GM18517 (cell line): ENCODE data around the gene PTPRF.
A peak's percentile ranks its signal among the peaks of the same experiment; 100 is the strongest.

Experiments used
- ATAC-seq: cut with Tn5 transposase; IDR thresholded peaks from one replicate; pipeline ENCODE4 v1.9.1; 2021; ENCODE audit warnings: mild to moderate bottlenecking, moderate library complexity; ENCODE audit not compliant: unreplicated experiment

Gene PTPRF

DNA sequence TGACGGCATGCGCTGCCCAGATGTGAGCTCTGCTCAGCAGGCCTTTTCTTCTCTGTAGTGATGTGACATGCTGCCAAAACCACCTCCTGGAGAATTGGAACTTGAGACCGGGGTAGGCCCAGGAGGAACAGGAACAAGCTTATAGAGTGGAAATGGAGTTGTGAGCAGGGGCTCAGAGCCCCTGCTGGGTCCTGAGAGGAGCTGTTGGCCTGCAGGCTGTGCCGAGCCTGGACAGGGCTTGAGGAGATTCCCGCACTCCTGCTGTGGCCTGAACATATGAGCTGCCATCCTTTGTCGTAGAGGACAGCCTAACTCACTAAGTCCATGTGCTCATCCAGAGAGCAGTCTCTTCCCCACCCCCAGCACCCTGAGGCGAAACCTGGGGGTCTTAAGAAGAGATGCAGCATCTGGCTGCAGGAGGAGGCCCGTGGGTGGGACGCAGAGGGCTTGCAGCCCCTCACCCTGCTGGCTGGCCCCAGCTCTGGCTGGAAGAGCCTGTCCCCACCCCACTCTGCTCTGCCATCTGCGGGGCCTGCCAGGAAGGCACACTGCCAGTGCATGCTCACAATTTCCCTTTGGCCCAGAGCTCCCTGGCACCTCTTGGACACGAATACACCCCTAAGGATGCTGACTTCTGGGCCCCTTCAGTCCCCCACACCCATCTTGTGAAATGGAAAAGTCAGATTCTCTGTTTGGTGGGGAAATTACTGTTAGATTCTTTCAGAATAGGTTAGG is 42.5 kb downstream of the PTPRF start:
- ATAC-seq: no peak

DNA sequence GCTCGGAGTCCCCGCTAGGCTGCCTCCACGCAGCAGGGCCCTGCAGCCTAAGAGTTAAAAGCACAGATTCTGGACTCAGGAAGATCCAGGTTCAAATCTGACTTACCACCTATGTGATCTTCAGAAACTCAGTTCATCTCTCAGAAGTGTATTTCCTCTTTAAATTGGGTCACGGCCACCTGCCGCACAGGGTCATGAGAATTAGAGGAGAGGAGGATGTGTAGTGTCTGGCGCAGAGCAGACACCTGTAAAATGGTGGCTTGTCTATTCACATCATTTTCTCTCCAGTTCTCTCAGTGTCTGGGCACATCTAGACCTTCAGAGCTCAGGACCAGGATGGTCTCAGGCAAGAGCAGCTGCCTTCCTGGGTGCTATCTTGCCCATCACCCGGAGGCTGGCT is 45.8 kb downstream of the PTPRF start:
- ATAC-seq: no peak

DNA sequence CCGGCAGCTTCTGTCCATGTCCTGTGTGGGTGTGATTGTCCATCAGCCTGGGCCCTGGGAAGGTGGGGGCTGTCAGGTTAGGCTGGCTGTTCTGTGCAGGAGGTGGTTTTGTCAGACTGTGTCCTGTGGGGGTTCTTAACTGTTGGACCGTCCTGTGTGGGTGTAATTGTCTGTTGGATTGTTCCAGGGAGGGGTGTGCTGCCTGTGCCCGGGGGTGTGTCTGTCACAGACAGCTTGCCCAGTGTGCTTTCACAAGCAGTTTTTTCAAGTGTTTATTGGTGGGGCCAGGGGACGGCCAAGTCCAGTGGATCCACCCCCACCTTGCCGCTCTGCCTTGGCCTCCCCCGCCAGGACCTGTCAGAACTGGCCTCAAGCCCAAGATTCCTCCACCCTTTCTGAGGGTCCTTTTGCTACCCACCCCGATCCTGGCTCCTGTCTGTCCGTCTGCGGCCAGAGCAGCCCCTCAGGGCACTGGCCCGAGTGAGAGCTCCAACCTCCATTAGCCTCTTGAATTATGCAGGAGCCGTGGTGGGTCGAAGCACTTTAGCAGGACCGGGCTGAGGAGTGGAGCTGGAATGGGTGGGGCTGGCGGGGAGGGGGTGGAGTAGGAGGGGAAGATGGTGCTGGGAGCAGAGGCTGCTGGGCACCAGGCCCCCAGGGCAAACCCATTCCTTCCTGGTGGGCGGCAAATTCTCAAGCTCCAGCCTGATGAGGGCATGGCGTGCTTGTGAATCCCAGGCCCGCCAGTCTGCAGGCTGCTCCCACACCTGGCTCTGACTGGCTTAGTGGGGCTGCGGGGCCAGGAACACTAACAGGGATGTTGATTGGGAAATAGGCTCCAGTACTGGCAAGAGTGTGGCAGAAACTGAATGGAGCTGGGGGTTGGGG is 47.2 kb downstream of the PTPRF start:
- ATAC-seq: no peak

DNA sequence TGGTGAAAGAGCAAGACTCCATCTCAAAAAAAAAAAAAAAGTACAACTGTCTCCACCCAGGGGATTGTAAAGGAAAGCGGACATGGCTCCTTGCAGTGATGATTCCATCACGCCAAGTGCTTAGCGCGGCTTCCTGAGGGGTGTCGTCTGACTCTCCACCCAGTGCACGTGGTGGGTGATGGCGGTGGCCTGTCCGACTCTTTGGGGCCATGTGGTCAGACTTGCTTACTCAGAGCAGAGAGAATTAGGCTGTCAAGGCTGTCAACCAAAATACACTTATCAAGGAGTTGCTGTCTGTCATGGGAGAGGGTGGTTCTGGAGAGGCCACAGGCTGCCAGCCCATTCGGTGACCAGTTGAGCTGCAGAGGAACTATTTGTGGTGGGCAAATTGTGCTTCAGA is 49.4 kb downstream of the PTPRF start:
- ATAC-seq: no peak

DNA sequence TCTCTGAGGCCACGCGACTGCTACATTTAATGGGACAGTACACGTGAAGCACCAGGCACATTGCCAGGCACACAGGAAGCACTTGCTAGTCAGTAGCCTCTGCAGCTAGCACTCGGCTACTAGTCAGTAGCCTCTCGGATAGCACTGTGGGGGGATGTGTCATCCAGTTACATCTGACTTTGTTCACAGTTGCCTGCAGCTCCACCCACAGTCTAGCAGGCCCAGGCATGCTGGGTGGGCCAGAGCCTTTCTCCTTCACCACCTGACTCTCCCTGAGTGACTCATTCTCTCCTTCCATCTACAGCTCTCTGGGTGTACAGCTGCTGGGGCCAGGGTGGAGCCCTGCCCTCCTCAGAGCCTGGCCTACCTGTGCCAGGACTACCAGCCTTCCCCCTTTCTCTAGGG is 51.5 kb downstream of the PTPRF start:
- peak; percentile 56 for ATAC-seq

DNA sequence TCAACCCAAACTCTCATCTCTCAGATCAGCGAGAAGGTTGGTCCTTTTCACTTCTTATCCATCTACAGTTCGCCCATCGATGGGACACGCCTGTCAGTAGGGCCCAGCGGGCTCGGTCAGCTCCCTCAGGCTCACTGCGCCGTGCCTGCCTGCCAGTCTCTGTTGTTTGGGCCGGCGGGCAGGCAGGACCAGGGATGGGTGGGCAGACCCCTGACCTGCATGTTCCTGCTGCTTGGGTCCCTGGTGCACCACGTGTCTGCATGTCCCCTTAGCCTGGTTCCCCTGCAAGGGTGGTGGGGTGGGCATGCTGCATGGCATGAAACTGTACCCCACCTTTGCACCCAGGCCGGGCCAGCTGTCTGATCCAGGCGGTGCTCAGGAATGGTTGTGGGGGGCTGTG is 52.4 kb downstream of the PTPRF start:
- no peak for ATAC-seq

DNA sequence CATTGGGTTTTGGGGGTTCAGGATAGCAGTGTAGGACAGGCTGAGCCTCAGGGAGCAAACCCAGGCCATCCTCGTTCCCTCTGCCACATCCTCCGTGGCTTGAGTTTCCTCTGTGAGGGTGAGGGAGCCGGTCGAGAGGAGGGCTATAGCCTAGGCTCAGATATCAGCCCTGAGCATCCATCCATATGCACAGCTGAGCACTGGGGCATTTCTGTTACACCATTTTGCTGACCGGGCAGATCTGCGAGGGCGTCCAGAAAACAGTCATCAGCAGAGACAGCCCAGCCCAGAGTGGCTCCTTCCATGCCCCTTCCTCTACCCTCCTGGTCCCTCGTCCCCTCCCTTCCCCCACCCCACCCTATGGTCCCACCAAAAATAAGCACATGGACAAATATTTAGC is 53.5 kb downstream of the PTPRF start:
- ATAC-seq: no peak

DNA sequence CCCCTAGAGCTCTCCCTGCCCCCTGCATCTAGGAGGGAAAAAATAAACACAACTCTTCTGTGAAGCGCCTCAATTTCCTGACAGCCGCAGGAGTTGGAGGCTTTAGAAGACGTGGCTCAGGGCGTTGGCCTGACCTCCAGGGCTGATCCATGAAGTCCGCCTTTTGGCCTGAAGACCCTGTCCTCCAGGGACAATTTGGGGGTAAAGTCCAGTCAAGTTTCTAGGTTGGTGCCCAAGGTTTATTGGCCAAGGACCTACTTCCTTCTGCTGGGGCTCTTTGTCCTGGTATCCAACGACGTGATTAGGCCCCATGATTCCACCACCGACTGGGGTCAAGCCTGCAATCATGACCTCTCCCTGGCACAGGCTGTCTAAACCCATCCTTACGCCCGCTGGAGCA is 54.9 kb downstream of the PTPRF start:
- ATAC-seq: no peak

DNA sequence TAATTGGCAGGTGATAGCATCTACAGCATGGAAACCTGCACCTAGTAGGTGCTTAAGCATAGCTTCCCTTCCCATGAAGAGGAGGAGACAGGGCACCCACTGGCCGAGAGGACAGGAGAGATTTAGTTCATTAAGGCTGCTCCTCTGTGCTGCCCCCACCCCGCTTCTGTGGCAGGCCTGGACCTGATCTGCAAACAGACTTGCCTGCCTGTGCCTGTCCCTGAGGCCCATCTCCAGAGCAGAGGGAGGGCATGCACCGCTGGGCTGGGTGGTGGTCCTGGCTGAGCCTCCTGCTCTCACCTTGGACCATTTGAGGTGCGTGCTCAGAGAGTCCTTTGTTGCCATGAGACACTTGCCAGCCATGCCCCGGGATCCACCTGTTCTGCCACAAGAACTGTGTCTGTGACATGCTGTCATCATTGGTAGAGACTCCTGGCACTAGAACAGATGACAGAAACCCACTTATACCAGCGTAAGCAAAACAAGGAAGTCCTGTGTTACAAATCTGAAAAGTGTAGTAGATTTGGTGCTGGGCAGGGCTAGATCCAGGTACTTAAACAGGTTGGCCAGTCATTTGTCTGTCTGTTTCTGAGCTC is 55.6 kb downstream of the PTPRF start:
- no peak for ATAC-seq

DNA sequence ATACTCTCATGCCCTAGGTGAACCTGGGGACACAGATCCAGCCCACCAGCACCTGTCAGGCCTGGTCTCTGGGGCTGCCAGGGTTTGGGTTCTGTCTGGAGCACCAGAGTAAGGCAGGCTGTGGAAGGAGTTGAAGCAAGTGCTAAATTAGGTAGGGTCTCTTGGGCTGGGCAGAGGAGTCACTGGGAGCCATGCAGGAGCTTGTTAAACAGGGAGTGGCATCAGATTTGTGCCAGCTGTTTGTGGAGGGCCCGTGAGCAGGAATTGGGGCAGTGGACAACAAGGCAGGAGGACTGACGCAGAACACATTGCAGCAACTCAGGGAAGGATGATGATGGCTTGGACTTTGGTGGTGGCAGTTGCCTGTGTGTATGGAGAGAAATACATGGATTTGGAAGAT is 56.3 kb downstream of the PTPRF start:
- ATAC-seq: no peak

DNA sequence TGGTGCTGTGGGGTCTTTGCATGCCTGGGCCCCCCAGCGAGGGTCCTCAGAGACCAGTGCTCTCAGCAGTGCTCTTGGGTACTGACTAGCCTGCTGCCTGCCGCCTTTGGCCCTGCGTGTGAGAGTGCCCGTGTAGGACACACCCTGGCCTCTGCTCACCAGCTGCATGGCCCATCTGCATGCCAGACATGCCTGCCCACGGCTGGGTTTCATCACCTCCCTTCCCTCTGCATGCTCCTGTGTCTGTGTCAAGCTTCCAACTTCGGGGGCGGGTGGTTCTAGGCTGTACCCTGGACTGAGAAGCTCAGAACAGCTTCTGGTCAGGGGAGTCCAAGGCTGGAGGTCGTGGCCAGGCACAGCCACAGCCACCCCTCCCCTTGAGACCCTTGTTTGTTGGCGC is 56.9 kb downstream of the PTPRF start:
- ATAC-seq: no peak

DNA sequence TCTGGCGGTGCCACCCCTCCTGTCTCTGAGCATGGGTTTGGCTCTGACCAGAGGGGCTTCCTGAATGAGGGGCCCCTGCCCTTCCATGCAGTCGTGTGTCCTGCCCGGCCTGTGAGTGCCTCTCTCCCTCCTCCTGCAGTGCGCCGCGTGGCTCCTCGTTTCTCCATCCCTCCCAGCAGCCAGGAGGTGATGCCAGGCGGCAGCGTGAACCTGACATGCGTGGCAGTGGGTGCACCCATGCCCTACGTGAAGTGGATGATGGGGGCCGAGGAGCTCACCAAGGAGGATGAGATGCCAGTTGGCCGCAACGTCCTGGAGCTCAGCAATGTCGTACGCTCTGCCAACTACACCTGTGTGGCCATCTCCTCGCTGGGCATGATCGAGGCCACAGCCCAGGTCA is 57.9 kb downstream of the PTPRF start:
- no peak for ATAC-seq

DNA sequence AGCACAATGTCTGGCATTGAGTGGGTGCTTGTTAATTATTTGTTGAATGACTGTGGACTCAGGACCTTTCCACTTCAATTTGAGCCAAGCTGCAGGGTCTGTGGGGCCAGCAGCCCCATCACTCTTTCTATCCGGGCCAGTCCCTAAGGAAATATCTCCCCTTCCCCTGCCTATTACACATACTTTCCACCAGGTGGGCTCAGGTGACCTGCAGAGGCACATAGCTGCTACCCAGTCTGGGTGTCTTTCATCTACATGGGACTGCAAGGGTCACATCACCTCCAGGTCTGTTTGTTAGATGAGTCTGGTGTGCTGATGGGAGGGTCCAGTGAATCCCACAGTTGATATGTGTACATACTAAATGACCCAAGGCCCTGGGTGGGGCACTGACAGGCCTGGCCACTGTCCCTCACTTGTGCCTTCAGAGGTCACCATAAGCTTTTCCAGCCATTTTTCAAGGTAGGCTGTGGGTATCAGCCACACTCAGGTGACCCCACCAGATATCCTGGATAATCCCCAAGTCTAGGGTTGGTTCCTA is 59.8 kb downstream of the PTPRF start:
- no peak for ATAC-seq

DNA sequence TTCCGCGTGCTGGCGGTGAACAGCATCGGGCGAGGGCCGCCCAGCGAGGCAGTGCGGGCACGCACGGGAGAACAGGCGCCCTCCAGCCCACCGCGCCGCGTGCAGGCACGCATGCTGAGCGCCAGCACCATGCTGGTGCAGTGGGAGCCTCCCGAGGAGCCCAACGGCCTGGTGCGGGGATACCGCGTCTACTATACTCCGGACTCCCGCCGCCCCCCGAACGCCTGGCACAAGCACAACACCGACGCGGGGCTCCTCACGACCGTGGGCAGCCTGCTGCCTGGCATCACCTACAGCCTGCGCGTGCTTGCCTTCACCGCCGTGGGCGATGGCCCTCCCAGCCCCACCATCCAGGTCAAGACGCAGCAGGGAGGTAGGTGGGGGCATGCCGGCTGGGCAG is 60.5 kb downstream of the PTPRF start:
- ATAC-seq: no peak

DNA sequence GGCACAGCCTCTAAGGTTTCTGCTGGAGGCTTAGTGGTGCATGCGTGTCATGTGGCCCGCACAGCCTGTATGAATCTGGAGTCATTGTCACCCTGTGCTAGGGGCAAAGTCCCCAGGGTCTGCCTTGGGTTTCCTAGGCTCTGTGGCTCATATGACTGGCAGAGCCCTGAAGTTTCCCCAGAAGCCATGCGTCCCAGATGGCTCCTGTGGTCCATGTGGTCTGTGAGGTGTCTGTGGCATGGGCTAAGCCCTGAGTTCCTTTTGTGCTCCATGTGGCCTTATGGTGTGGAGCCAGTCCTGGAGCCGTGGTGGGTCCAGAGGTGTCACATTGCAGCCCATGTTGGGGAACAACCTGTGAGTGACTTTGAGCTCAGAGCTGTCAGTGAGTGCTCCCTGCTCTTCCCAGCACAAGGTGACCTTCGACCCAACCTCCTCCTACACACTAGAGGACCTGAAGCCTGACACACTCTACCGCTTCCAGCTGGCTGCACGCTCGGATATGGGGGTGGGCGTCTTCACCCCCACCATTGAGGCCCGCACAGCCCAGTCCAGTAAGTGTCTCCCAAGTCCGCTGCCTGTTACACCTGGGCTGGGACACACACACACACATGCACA is 61.5 kb downstream of the PTPRF start:
- ATAC-seq: no peak

DNA sequence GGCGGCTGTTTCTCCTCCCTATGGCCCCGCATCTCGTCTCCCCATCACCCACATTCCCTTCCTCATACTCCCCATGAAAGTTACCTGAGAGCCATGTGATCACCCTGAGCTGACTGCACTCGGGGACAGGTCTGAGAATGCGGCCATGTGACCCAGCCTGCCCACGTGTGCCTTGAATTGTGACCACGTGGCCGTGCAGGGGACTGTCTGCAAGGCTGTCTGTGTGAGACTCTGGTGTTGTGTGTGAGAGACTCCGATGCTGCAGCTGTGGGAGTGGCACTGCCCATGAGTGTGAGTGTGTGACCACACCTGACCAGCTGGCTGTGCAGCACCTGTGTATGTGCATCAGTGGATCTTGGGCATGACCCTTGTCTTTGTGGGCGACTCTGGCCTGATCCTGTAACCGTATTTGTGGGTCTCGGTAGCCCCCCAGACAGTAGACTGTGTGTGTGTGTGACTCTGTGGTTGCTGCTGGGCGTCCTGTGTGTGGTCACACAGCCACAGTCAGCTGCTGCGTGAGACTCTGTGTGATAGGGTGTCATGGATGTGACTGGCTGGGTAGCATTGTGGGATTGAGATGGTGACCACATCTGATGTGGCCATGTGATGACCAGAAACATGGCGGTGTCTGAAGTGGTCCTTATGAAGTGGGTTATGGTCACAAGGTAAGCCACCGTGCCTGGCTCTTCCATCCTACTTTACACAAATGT is 62.4 kb downstream of the PTPRF start:
- ATAC-seq: no peak

DNA sequence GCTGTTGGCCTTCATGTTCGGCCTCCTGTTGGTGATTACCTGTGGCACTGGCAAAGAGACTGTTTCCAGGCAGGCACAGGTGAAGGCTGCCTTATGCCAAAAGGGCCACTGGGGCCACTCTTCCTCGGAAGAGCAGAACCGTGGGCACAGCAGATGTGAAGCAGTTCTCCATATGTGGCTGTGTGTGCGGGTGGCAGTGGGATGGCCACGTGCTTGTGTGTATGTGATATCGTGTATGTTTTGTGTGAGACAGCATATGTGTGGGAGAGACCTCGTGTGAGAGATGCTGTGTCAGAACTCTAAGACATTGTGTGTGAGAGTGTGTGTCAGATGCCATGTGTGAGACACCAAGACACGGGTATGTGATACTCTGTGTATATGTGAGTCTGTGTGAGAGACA is 65.9 kb downstream of the PTPRF start:
- ATAC-seq: no peak

DNA sequence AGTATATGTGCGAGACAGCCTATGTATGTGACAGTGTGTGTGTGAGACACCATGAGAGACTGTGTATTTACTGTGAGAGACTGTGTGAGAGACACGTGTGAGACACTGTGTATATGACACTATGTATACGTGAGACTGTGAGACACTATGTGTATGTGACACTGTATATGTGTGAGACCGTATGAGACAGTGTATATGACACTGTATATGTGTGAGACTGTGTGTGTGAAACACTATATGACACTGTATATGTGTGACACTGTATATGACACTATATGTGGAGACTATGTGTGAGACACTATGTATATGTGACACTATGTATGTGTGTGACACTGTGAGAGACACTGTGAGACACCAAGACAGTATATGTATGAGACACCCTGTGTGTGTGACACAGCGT is 66.3 kb downstream of the PTPRF start:
- ATAC-seq: no peak

DNA sequence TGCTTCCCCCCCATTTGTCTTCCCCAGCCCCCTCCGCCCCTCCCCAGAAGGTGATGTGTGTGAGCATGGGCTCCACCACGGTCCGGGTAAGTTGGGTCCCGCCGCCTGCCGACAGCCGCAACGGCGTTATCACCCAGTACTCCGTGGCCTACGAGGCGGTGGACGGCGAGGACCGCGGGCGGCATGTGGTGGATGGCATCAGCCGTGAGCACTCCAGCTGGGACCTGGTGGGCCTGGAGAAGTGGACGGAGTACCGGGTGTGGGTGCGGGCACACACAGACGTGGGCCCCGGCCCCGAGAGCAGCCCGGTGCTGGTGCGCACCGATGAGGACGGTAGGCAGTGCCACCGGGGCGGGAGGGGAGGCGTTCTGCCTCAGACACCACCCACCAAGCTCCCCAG is 67.0 kb downstream of the PTPRF start:
- ATAC-seq: no peak

DNA sequence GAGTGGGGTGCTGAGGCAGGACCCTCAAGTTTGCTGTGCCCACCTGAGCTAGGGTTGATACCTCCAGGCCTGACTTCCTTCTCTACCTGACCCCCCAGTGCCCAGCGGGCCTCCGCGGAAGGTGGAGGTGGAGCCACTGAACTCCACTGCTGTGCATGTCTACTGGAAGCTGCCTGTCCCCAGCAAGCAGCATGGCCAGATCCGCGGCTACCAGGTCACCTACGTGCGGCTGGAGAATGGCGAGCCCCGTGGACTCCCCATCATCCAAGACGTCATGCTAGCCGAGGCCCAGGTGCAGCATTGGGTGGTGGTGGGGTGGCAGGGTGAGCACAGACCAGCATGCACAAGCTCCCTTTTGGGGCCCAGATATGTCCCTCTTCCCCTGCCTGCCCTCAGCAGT is 67.9 kb downstream of the PTPRF start:
- no peak for ATAC-seq
